ENCODE results near the gene SLC25A1. TPM values are rescaled to one million over a fixed set of nuclear protein-coding genes. Genes with fewer than 3 reads are reported as not detected.

Gene SLC25A1
- total and polyA plus RNA-seq, 2 of the 8 experiments (the other 6 are each of a cell fraction or from before 2014, with no cell fraction given): 110 to 148 TPM

DNA sequence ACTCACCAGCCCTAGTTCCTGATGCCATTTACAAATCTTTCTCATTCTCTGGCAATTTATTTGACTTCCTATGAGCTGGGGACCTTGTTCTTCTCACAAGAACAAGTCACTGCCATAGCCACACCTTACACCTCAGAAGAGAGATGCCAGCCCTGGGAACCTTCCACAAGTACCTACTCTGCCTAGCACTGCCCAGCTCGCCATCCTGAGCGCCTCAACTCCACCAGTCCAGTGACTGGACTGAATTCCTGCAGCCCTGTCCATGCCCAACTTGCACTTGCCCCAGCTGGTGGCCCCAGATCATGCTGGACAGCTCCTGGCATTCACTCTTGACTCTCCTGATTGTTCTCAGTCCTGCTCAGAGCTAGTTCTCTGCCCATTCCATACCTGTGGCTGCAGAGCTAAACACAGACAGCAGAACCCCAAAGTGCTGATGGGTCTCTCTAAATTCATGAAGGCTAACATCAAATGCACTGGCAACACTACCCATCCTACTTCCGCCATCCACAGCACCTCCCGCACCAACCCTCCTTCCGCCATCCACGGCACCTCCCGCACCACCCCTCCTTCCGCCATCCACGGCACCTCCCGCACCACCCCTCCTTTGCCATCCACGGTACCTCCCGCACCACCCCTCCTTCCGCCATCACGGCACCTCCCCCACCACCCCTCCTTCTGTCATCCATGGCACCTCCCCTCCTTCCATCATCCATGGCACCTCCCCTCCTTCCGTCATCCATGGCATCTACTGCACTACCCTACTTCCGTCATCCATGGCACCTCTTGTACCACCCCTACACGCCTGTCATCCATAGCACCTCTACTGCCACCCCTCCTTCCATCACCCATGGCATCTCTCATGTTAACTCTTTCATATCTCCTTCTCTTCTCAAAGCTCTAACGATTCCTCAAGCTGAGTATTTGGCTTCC is 23.6 kb upstream of the SLC25A1 start:
- H3K23me2 ChIP-seq (ENCODE audit: low read depth, low read length): no peaks in the 10 kb centered on the region
- peaks cover 0 to 7% (median 2%) of the 10 kb centered on the region in 4 experiments; a peak in 2 of 8 replicates for H3K36me3 ChIP-seq (ENCODE audit: control insufficient read depth in 2 of 4, insufficient read depth in 4 of 4, low read length in 3 of 4)
- no peak overlapping the region for H4K8ac ChIP-seq (ENCODE audit: extremely low read depth, insufficient read depth, low read length)
- TF ChIP-seq, protein P1, sequence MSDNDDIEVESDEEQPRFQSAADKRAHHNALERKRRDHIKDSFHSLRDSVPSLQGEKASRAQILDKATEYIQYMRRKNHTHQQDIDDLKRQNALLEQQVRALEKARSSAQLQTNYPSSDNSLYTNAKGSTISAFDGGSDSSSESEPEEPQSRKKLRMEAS (IDR thresholded peaks at IDR 0.05): no peak
- TF ChIP-seq RAD21 (IDR thresholded peaks at IDR 0.05 in 1 of 2, conservative IDR thresholded peaks at IDR 0.05 in 1 of 2; ENCODE audit: low read depth in 2 of 2, low read length in 2 of 2) (no peak), FOSL1 (IDR thresholded peaks at IDR 0.05; ENCODE audit: insufficient read depth, low read depth, low read length) (no peak), EP300 (IDR thresholded peaks at IDR 0.05; ENCODE audit: borderline replicate concordance in 1 of 2, low read depth in 2 of 2, low read length in 2 of 2) (no peak), CTBP2 (IDR thresholded peaks at IDR 0.05; ENCODE audit: borderline replicate concordance, insufficient read depth, insufficient read length, low read length) (no peak), JUND (IDR thresholded peaks at IDR 0.05; ENCODE audit: low read length) (no peak), HDAC2 (IDR thresholded peaks at IDR 0.05; ENCODE audit: borderline replicate concordance in 1 of 2, low read depth in 2 of 2, low read length in 2 of 2) (no peak), EZH2 (IDR thresholded peaks at IDR 0.05; ENCODE audit: low read depth, low read length, severe bottlenecking) (no peak), KDM5A (IDR thresholded peaks at IDR 0.05; ENCODE audit: low read length) (no peak)

More for the DNA sequence above, 23.6 kb upstream of the SLC25A1 start:
- CTCF ChIA-PET (ENCODE audit: partially characterized antibody): interaction anchor here (1.1 to 1.3 kb wide), 2 partner anchors 16 to 17 kb away, joined by 3 read pairs; no protein-coding TSS in a partner anchor
- H3K9me3 ChIP-seq (ENCODE audit: insufficient read depth in 2 of 2, low read depth in 1 of 2, low read length in 1 of 2): no peaks in the 10 kb centered on the region
- H3K23ac ChIP-seq (ENCODE audit: insufficient read length): no peak overlapping the region
- H2AFZ ChIP-seq (ENCODE audit: low read length): no peak overlapping the region
- H3K27ac ChIP-seq (ENCODE audit: low read depth, low read length): no peak overlapping the region
- H3K18ac ChIP-seq (ENCODE audit: extremely low read depth, low read length): no peak overlapping the region
- H3K4ac ChIP-seq (replicated peaks; ENCODE audit: insufficient read length, low read depth, low read length): no peak overlapping the region
- no peak overlapping the region for H4K91ac ChIP-seq (replicated peaks; ENCODE audit: insufficient read length, low read length)
- H2BK15ac ChIP-seq (ENCODE audit: low read length): no peak overlapping the region
- no peak overlapping the region for H3K4me2 ChIP-seq (ENCODE audit: insufficient read depth in 1 of 2, low read depth in 2 of 2, low read length in 2 of 2)
- FAIRE-seq (peak; percentile 80), DNase-seq (ENCODE audit: low read depth in 1 of 2, low spot score in 2 of 2) (no peak)
- 0 out of 2 replicates have a peak overlapping the region, but pooled peaks have one; percentile 5 for H2BK12ac ChIP-seq (ENCODE audit: low read depth, low read length)
- H3K79me2 ChIP-seq (ENCODE audit: control insufficient read depth in 1 of 2, insufficient read depth in 2 of 2, low read length in 2 of 2): no peaks in the 10 kb centered on the region
- H3K4me3 ChIP-seq (ENCODE audit: extremely low read depth in 1 of 4, insufficient read depth in 2 of 4, low read depth in 3 of 4, low read length in 4 of 4): no peak overlapping the region
- no peak overlapping the region for H2BK20ac ChIP-seq (ENCODE audit: low read length)
- H4K5ac ChIP-seq (ENCODE audit: insufficient read length, low read depth, low read length): no peak overlapping the region
- H2BK5ac ChIP-seq (ENCODE audit: low read depth, low read length): no peak overlapping the region
- H4K20me1 ChIP-seq (replicated peaks in 1 of 2; ENCODE audit: control insufficient read depth in 1 of 2, insufficient read depth in 2 of 2, low read length in 2 of 2): peaks cover 0 to 3% of the 10 kb centered on the region in 2 experiments
- H2BK120ac ChIP-seq (replicated peaks; ENCODE audit: low read depth, low read length): no peak overlapping the region
- no peak overlapping the region for H3K14ac ChIP-seq (ENCODE audit: insufficient read length)
- peak overlapping the region; percentile 56; the same call in 1 of the 2 replicates for H2AK5ac ChIP-seq (ENCODE audit: low read depth, low read length)
- POLR2A ChIA-PET (ENCODE audit: partially characterized antibody): interaction anchor here (0.6 to 1.1 kb wide), 2 partner anchors 18 to 48 kb away, joined by 3 read pairs; no protein-coding TSS in a partner anchor
- no peak overlapping the region for H3K56ac ChIP-seq (replicated peaks; ENCODE audit: insufficient read length, low read depth, low read length)
- no peaks in the 10 kb centered on the region for H3K79me1 ChIP-seq (ENCODE audit: low read depth, low read length)
- WGBS, 2 experiments (ENCODE audit: extremely low coverage in 1 of 2, insufficient coverage in 1 of 2, insufficient read length in 1 of 2, insufficient replicate concordance in 2 of 2, low coverage in 1 of 2, low lambda C conversion rate in 2 of 2, missing lambda C conversion rate in 1 of 2): 93% methylated on average over 18 of the region's 18 CpGs; no CpG with 5 or more reads in 1 of the 2 experiments
- no peak overlapping the region for H3K9ac ChIP-seq (replicated peaks in 1 of 4; ENCODE audit: extremely low read depth in 1 of 4, low read depth in 3 of 4, low read length in 3 of 4)
- 0 out of 7 replicates have a peak, but pooled peaks cover 0 to 4% (median 0%) of the 10 kb centered on the region in 4 experiments for H3K4me1 ChIP-seq (replicated peaks in 1 of 4; ENCODE audit: control insufficient read depth in 3 of 4, insufficient read depth in 4 of 4, low read length in 3 of 4)
- no peaks in the 10 kb centered on the region for H3K27me3 ChIP-seq (replicated peaks in 1 of 4; ENCODE audit: control insufficient read depth in 3 of 4, extremely low read depth in 1 of 4, insufficient read depth in 3 of 4, low read length in 3 of 4)

All from H1 (cell line).